Activated CD4-positive, CD25-positive, alpha-beta regulatory T cell treated with anti-CD3 and anti-CD28 coated beads, Interleukin-2, amount 50 U/mL, for 72 hours (primary cell): Measurements from ENCODE around the gene BLCAP.
"Not testable (repeated sequence)": the region's sequence is repeated elsewhere in the genome, so short reads cannot be mapped to it uniquely, and the experiment has no call there.

Experiments used
- DNase-seq: peaks from one replicate; pipeline ENCODE4 v3.0.0; 2021

BLCAP gene

DNA sequence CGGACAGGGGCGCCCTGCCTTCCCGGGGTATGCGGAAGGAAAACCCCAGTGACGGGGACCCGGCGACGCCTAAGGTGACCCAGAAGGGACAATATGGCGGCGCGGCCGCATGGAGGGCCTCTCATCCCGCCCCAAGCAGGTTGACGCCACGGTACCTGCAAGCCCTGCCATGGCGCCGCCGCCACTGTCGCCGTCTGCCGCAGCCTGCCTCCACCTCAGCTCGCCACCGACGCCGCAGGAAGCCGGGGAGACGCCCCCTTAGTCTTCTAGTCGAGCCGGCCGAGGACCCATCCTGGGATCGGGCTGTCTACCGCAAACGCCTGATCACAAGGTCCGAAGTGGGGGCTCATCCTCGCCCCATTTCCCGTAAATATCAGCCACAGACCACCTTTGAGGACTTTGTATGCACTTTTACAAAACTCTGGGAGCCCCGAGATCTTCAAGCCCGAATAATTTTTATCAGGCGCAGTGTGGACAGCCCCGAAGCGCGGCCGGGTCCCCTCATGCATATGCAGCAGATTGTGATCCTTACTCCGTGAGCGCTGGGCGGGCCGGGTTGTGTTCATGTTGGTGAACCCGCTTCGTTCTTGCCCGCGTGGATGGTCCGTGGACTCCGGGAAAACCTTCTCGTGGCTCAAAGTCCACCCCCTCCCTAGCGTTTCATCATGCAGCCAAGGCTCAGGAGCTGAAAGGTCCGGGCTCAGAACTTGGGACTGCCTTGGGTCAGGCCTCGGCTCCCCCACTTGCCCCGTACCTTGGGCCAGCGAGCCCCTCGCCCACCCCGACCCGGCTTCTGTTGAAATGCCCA is at the start of gene BLCAP:
Gene BLCAP, minus strand, starts transcription at position 239 of the 808 bp plus-strand sequence. CDS start 8,702 bp downstream, outside the sequence.
- DNase-seq, result peak; percentile 93

DNA sequence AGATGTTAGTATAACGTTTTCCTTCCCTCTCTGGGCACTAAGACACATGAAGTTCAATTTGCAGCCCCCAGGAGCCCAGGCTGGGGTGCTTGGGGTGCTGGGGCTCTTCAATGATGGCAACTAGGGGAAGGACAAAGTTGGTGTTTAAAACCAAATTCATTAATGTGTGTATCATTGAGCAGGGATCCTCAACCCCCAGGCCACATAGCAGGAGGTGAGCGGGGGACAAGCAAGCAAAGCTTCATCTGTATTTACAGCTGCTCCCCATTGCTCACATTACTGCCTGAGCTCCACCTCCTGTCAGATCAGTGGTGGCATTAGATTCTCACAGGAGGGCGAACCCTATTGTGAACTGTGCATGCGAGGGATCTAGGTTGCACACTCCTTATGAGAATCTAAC is 49.8 kb upstream of the BLCAP start:
- not testable (repeated sequence) for DNase-seq

DNA sequence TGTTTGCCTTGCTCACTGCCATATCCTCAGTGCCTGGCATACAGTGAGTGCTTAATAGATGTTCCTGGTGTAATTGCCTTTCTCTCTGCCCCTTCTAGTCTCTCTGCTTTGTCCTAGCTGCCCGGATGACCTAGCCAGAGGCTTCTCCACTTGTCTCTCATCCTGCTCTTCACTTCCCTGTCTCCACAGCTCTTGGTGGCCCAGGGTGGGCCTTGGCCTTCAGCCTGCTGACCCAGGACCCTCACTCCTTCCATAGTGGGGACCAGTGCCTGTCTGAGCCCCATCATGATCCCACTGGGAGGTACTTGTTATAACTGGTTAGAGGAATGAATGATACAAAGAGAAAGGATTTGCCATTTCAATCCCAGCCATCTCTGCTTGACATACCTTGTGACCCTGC is 49.2 kb upstream of the BLCAP start:
- no peak for DNase-seq

DNA sequence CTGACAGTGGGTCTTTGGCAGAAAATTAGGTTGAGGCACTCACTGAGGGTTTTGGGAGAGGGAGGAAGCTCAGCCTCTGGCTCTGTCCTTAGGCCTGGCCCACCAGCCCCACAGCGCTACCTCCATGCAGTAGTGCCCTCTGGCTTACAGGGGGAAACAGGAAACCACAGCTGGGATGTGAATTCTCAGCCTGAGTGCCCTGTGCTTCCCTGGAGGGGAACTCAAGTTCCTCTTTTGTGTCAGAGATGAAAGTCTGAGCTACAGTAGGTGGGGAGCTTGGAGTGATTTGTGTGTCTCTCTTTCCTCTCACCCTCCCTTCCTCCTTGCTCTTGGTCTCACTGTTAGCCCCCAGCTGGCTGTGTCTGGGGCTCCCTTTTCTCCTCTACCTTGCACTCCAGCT is 48.2 kb upstream of the BLCAP start:
- no peak for DNase-seq

DNA sequence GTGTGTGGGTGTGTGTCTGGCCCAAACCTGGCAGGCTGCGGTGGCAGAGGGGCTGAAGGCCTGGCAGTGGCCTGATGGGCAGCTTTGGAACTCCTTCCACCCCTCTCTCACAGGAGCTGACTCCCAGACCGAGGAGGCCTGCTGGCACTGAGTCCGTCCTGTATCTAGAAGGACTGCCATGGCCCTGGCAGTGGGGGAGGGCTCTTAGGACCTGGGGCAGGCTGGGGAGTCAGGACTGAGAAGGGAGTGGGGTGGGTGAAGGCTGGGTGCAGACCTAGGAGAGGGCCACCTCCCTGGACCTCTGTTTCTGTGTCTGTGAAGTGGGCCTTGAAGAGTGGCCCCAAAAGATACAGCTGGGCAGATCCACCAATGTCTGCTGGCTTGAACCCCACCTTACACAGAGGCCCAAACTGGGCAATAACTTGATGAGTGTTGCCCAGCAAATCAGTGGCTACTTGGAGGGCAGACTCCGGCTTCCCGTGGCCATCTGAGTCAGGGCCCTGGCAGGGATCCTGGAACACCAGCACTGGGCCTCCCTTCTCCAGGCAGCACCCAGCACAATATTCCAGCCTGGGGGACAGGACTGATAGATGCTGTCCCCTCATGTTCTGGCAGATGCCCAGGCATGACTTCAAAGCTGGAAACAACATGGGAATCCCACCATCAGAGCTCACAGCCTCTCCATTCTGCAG is 46.7 kb upstream of the BLCAP start:
- no peak for DNase-seq

GRCh38 chr20:37573626-37574198 is 46.0 kb upstream of the BLCAP start:
- DNase-seq, result no peak

DNA sequence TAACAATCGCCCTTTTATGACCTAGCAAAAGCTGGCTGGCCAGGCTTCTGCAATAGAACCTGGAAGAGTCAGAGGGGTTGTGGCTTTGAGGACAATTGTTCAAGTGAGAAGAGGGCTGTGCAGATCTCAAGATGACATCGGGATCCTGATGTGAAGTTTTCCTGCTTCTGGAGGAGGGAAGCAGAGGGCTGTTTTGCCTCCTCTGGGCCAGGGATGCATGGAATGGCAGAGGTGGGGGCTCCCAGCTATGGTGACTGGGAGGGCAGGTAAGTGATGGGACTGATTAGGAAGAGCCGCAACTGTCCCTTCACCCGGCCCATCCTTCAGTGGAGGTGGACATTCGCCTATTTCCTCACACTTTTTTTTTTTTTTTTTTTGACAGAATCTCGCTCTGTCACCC is 43.4 kb upstream of the BLCAP start:
- DNase-seq, result no peak

- no peak for DNase-seq
Observed at GRCh38 chr20:37570419-37570818, 42.7 kb upstream of the BLCAP start.

DNA sequence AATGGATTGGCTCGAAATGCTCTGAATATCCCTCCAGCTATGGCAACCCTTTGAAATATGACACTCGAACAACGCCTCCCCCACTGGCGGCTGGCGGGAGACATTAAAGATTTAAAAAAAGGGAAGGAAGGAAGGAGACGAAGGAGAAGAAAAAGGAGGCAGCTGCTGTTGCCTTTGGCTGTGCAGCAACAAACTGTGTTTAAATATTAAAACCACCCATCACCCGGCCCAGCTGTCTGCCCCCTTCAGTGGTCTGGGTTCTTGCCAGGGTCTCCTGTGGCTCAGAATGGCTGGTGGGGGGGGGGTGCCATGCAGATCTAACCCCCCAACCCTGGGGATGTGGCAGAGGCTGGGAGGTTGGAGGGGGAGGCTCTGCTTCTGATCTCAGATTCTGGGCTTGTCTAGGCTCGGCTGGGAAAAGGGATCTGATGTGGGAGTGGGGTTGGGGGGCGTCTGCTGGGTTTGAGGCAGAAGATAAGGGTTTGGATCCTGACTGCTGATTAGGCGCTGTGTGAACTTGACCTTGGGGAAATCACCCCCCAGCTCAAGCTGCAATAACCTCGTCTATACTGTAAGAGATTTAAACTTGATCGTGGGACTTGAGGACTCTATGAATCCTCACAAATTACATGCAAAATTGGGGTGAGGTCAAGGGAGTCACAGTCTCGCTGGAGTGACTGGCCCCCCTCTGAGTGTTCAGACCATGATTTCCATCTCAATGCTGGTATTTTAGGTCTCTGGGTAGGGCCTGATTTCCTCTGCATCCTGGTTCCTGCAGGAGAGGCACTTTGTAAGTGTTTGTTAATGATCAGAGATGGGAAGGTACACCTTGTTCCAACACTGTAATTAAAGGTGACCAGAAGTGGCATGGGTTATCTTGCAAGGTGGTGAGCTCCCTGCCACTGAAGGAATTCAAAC is 40.3 kb upstream of the BLCAP start:
- no peak for DNase-seq

DNA sequence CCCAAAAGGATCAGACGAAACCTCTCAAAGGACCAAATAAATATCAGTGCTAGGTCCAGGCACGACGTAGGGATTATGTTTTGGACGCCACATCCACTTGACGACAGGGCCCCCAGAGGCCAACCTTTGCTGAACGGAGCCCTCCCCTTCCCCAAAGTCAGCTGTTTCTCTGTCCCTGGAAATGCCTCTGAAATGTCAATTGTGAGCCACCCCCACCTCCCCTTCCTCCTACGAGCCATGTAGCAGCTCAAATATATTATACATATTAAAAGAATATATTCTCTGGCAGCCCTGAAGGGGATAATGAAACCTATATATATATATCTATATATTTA is 39.6 kb upstream of the BLCAP start:
- no peak for DNase-seq

DNA sequence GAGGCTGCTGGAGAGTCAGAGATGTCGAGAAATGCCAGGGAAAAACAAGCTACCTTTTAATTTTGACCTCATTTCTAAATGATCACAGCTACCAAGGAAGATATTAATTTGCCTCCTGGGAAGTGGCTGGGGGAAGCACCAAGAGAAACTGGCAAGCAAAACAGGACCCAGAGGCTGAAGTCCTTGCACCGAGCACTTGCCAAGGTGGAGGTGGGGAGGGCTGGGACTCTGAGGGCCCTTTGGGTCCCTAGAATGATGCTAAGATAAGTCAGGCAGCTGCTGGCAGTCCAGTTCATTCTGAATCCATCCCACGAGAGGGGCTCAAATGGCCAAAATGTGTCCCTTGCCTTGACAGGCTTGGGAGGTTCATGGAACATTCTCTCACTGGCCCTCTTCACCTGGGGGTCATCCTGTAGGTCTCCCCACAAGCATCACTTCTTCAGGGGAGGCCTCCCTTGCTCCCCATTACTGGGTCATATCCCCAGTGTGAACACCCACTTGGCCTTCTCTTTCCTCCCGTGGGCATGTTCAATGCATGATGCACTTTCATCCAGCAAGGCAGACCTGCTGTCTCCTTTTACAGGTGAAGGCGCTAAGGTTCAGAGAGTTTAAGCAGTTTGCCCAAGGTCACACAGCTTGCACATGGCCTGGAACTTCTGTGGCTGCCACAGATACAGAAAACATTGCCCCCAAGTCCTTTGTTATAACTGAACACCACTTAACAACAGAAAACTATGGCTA is 39.1 kb upstream of the BLCAP start:
- no peak for DNase-seq

- DNase-seq, result no peak
Observed at GRCh38 chr20:37565134-37565811, 37.6 kb upstream of the BLCAP start.

DNA sequence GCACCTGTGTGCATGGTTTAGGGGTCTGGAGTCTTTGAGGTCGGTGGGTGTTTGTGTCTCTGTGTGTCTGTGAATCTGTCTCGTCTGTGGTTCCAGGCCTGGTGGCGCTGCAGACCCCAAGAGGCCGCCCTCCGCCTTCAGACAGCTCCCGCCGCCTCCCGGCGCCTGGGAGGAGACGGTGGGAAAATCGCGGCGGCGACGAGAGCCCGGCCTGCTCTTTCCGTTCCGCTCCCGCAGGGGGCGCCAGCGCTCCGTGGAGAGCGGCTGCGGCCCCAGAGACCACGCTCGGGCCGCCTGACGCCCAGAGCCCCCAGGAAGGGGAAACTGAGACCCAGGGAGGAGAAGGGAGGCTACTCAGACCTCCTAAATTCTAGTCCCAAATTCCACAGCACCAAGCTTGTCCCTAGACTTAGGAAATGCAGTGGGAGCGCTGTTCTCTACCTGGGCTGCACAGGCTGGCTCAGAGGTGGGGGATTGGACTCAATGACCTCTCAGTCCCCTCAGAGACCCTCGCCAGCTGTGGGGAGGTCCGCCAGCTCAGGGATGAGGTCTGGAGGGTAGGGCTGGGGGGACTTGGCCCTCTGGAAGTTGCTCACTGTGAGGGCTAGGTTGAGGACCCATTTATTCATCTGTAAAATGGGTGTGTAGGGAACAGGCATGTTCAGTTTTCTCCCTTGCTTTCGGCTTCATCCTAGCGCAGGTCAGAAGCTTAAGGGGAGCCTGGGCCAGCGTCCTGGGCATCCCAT is 36.9 kb upstream of the BLCAP start:
- peak; percentile 57 for DNase-seq

GRCh38 chr20:37564016-37564387 is 36.3 kb upstream of the BLCAP start:
- DNase-seq, result no peak

DNA sequence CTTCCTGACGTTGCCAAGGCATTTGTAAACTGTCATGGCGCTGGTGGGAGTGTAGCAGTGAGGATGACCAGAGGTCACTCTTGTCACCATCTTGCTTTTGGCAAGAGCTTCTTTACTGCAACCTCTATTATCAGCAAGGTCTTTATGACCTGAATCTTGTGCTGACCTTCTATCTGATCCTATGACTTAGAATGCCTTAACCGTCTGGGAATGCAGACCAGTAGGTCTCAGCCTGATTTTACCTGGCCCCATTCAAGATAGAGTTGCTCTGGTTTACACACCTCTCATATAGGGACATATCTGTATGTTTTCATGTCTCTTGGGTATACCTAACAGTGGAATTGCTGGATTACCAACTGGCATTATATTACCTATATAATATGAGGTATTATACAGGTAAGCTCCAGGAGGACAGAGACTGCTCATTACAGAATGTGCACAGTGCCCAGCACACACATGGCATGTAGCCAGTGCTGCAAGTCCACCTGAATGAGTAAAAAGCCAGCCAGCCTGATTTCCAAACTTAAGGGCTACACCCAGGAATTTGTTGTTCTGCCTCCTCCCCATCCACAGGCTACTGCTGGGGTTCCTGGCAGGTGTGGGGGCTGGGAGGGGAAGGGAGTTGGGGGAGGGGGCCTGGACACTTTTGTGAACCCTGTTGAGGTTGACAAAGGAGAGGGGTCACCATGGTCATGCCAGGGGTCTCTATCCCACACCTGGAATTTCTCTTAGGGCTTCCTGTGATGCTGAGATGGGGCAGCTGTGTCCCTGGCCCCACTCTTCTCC is 35.2 kb upstream of the BLCAP start:
- DNase-seq, result no peak

- no peak for DNase-seq
Observed at GRCh38 chr20:37560629-37561028, 33.0 kb upstream of the BLCAP start.

- DNase-seq, result no peak
Observed at GRCh38 chr20:37559312-37560027, 31.8 kb upstream of the BLCAP start.

DNA sequence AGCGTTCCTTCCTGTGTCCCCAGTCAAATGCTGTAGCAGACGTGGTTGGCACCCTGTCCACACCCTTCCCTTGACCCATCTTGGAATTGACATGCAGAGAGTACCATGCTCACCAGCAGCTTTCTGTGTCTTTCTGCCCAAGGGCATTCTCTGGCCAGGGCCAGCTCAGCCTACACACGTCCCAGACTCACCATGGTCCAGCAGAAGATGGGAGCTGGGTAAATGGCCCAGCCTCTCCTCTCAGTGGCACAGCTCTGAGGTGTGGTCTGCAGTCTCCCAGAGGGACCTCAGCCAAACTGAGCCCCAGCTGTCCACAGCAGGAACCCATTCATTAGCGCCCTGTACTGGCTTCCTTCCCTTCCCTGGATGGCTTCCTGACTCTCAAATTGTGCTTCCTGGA is 31.1 kb upstream of the BLCAP start:
- no peak for DNase-seq

- no peak for DNase-seq
Observed at GRCh38 chr20:37558306-37558705, 30.6 kb upstream of the BLCAP start.

DNA sequence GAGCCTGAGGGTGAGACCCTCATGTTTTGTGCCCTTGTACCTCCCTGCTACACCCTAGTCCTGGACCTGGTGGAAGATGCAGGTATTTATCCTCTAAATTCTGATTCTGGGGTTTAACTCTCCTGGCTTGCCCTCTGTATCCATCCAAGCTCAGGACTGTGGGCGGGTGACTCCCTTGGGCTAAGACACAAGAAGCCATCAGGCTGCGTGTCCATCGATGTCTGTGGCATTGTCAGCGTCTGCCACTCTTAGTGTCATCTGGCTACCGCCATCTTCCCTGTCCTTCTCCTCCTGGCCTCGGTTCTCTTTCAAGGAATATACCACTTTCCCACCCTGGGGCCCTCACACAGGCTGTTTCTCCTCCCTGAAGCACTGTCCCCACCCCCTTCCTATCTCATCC is 28.9 kb upstream of the BLCAP start:
- DNase-seq, result no peak
